Loucy (cell line): Measurements from ENCODE around the gene PYGB.

Experiments used
- EZH2phosphoT487 ChIP-seq: fragments of 200-600 bp; IDR thresholded peaks from 2 replicates; pipeline ENCODE4 v1.6.1; 2018; ENCODE audit warnings: antibody characterized with exemption, mild to moderate bottlenecking, moderate library complexity, borderline replicate concordance
- TF ChIP-seq, protein P1 (sequence below): fragments of 200-600 bp; sonication (generic); conservative IDR thresholded peaks from 2 replicates; pipeline ENCODE4 v1.5.1; 2014; ENCODE audit warnings: mild to moderate bottlenecking, antibody characterized with exemption, low read length

DNA sequence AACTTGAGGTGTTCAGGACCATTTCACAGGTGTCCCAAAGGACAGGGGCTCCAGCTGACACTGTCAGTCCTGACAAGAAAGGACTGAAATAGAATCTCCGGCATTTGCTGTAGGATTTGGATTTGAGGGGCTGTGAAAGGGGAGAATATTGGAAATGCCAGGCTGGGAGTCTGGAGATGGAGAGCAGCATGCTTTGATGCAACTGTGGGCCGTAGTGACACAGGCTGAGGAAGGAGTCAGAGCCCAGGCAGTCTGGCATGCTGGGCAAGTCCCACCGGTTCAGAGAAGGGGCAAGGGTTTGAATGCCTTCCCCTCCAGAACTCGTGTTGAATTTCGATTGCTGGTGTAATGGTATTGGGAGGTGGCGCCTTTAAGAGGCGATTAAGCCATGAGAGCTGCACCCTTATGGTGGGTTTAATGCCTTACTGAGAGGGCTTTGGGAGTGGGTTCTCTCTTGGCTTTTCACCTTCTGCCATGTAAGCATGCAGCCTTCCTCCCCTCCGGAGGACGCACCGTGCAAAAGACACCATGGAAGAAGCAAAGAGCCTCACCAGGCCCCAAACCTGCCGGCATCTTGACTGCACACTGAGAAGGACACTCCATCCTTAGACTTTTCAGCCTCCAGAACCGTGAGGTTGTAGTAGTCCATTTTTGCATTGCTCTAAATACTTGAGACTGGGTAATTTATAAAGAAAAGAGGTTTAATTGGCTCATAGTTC, 9.4 kb upstream of the PYGB start:
- TF ChIP-seq, protein P1, sequence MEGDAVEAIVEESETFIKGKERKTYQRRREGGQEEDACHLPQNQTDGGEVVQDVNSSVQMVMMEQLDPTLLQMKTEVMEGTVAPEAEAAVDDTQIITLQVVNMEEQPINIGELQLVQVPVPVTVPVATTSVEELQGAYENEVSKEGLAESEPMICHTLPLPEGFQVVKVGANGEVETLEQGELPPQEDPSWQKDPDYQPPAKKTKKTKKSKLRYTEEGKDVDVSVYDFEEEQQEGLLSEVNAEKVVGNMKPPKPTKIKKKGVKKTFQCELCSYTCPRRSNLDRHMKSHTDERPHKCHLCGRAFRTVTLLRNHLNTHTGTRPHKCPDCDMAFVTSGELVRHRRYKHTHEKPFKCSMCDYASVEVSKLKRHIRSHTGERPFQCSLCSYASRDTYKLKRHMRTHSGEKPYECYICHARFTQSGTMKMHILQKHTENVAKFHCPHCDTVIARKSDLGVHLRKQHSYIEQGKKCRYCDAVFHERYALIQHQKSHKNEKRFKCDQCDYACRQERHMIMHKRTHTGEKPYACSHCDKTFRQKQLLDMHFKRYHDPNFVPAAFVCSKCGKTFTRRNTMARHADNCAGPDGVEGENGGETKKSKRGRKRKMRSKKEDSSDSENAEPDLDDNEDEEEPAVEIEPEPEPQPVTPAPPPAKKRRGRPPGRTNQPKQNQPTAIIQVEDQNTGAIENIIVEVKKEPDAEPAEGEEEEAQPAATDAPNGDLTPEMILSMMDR: no peak
- TF ChIP-seq EZH2phosphoT487: no peak
